Measurements from ENCODE around the gene ARHGEF4. TPM values are rescaled to one million over a fixed set of nuclear protein-coding genes. Genes with fewer than 3 reads are reported as not detected.

The ARHGEF4 gene
- total RNA-seq, 1 donor from 2014 or later, result 9.1 TPM

DNA sequence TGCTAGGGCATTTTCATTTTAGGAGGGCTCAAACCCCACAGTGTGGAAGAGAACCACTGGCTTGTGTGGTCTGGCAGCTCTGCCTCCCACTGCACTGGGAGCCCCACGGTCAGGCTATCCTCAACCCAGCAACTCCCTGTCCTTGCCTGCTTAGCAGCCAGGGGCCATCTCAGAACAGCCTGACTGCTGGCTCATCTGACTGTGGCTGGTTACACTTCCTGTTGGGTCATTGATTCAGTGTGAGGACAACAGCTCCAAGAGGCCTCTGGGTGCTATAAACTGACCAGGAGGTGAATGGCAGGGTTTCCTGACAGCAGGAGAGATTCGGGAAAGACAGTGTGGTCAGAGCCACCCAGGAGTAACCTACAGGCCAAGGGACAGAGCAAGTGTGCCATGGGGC lies 41.3 kb upstream of the ARHGEF4 start:
- DNase-seq, result no peak
- no peak for ATAC-seq
- Histone ChIP-seq H3K4me1 (peaks cover 11% of the 10 kb centered on the region), H3K27ac (no peak overlapping the region), H3K9me3 (no peaks in the 10 kb centered on the region), H3K4me3 (no peak overlapping the region), H3K27me3 (ENCODE audit: low read depth) (peaks cover 9% of the 10 kb centered on the region), H3K36me3 (no peaks in the 10 kb centered on the region)
- intact Hi-C loops (cut with DNase I), result loop anchor here (10.0 kb wide), 1 partner anchor 79 kb away; no protein-coding TSS in a partner anchor
- TF ChIP-seq, protein P1, sequence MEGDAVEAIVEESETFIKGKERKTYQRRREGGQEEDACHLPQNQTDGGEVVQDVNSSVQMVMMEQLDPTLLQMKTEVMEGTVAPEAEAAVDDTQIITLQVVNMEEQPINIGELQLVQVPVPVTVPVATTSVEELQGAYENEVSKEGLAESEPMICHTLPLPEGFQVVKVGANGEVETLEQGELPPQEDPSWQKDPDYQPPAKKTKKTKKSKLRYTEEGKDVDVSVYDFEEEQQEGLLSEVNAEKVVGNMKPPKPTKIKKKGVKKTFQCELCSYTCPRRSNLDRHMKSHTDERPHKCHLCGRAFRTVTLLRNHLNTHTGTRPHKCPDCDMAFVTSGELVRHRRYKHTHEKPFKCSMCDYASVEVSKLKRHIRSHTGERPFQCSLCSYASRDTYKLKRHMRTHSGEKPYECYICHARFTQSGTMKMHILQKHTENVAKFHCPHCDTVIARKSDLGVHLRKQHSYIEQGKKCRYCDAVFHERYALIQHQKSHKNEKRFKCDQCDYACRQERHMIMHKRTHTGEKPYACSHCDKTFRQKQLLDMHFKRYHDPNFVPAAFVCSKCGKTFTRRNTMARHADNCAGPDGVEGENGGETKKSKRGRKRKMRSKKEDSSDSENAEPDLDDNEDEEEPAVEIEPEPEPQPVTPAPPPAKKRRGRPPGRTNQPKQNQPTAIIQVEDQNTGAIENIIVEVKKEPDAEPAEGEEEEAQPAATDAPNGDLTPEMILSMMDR (IDR thresholded peaks at IDR 0.05), result no peak

DNA sequence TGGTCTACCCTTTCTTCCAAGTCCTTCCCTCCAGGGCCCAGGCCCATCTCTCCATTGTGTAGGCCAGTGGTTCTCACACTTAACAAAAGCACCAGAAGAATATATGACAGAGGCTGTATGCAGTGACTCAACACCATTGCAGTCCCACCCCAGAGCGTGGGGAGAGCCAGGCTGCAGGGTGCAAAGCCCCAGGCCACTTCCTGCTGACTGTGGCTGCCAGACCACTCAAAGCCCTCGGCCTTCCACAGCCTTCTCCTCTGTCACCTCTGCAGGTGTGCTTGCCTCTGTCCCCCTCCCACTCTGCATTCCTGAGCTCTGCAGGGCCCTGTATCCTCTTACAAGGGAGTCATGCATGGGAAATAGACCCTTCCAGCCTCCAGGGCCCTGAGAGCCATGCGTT lies 40.4 kb upstream of the ARHGEF4 start:
- H3K9me3 ChIP-seq, result no peaks in the 10 kb centered on the region
- peaks cover 11% of the 10 kb centered on the region for H3K4me1 ChIP-seq
- peaks cover 9% of the 10 kb centered on the region for H3K27me3 ChIP-seq (ENCODE audit: low read depth)
- ATAC-seq (no peak), DNase-seq (no peak)
- no peak overlapping the region for H3K4me3 ChIP-seq
- no peak overlapping the region for H3K27ac ChIP-seq
- no peaks in the 10 kb centered on the region for H3K36me3 ChIP-seq
- TF ChIP-seq, protein P1 (IDR thresholded peaks at IDR 0.05), result no peak
- intact Hi-C loops (cut with DNase I), result loop anchor here (10.0 kb wide), 1 partner anchor 79 kb away; no protein-coding TSS in a partner anchor

DNA sequence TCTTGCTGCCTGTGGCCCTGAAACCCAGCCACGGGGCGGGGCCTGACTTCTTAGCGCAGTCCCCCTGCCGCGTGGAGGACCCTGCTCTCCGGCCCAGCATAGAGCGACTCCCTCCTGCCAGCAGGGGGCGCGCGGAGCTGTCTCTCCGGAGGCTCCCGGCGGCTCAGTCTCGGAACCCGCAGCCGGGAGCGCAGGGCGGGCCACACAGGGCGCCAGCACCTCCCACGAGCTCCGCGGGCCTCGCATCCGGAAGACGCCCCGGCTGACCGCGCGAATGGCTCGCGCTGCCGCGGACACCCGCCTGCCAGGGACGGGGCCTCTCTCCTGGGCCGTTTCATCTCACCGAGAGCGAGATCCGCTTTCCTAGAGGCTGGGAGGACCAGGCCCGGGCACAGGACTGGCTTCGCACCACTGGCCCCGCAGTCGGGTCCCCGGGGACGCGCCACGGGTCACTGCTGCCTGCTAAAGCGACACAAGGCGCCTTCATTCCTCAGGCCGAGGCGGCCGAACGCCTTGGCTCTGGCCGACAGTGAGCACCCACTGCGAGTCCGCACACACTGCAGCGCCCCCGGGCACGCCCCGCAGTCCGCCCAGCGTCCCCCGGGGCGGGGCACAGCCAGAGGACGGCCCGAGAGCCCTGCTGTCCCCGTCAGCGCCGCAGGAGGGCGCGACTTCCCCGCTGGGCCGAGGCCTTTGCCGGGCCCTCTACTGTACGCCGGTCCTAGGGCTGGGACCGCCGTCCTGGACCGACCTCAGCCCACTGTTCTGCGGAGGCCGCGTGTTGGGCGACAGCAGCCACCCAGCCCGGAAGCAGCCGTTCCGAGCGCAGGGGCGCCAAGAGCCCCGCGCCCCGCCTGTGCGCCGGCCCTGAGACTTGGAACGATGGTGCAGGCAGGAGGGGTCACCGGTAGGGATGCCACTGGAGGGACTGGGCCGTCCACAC lies 39.0 kb upstream of the ARHGEF4 start:
- TF ChIP-seq, protein P1 (IDR thresholded peaks at IDR 0.05), result peak; percentile 81
- H3K4me3 ChIP-seq, result peak overlapping the region; percentile 76
- DNase-seq (peak; percentile 93), ATAC-seq (peak; percentile 98)
- intact Hi-C loops (cut with DNase I), result loop anchor here (10.0 kb wide), 1 partner anchor 77 kb away; no protein-coding TSS in a partner anchor
- peaks cover 9% of the 10 kb centered on the region for H3K27me3 ChIP-seq (ENCODE audit: low read depth)
- peak overlapping the region; percentile 93 for H3K27ac ChIP-seq
- H3K9me3 ChIP-seq, result no peaks in the 10 kb centered on the region
- no peaks in the 10 kb centered on the region for H3K36me3 ChIP-seq
- peaks cover 11% of the 10 kb centered on the region for H3K4me1 ChIP-seq

DNA sequence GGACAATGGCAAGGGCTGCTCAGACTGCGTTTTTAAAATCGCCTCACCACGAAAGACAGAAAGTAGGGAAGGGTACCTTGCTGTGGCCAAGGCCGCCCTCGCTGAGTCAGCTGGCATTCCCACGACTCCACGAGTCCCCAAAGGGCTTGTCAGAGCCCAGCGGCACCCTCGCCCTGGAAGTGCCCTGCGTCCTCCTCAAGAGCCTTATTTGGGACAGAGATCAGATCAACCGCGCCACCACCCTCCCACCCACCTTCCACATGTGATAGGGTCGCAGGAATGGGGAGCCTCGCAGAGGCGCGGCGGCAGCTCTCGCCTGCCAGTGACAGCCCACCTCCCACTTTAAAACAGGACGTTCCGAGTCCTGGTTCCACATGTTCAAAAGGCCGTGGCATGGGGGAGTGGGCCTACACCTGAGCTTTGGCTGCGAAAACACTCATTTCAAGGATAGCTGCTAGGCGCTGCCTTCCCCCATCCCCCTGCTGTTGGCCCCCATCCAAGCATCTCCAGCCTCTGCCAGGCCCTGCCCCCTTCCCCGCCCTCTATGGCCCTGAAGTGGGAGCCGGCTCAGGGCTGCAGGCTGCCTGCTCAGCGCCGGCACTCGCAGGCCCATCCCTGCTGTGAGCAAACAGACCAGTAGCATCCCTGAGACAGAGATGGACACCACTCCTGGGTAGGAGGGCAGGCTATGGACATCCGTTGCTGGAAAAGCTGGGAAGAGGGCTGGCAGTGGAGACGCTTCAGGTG lies 38.1 kb upstream of the ARHGEF4 start:
- TF ChIP-seq, protein P1 (IDR thresholded peaks at IDR 0.05), result no peak
- peaks cover 9% of the 10 kb centered on the region for H3K27me3 ChIP-seq (ENCODE audit: low read depth)
- peak overlapping the region; percentile 76 for H3K4me3 ChIP-seq
- H3K36me3 ChIP-seq, result no peaks in the 10 kb centered on the region
- ATAC-seq (no peak), DNase-seq (no peak)
- peaks cover 11% of the 10 kb centered on the region for H3K4me1 ChIP-seq
- H3K27ac ChIP-seq, result peak overlapping the region; percentile 93
- no peaks in the 10 kb centered on the region for H3K9me3 ChIP-seq
- intact Hi-C loops (cut with DNase I), result loop anchor here (10.0 kb wide), 1 partner anchor 76 kb away; no protein-coding TSS in a partner anchor

DNA sequence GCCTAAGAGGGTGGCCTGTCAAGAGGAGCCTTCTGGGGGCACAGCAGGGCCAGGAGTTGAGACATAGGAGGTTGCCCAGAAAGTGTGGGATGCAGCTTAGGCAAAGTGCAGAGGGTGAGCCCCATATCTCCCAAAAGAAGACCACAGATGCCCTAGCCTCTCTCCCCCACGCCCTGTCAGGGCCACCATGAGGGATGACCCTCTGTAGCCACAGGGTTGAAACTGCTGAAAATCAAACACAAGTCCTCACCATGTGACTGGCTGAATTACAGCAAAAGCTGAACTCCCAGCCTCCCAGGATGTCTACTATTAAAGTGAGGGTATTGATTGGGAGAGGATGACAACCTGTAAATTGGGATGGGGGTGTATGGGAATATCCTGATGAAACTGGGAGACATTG lies 37.4 kb upstream of the ARHGEF4 start:
- Histone ChIP-seq H3K27me3 (ENCODE audit: low read depth) (peaks cover 9% of the 10 kb centered on the region), H3K4me1 (peaks cover 11% of the 10 kb centered on the region), H3K9me3 (no peaks in the 10 kb centered on the region), H3K4me3 (no peak overlapping the region), H3K27ac (no peak overlapping the region), H3K36me3 (no peaks in the 10 kb centered on the region)
- ATAC-seq, result no peak
- no peak for DNase-seq
- intact Hi-C loops (cut with DNase I), result loop anchor here (10.0 kb wide), 1 partner anchor 76 kb away; no protein-coding TSS in a partner anchor
- TF ChIP-seq, protein P1 (IDR thresholded peaks at IDR 0.05), result no peak

Measured in lower lobe of right lung (tissue), 2 donors.